ENCODE data around the gene CACNA1F. TPM values are rescaled to one million over a fixed set of nuclear protein-coding genes. Genes with fewer than 3 reads are reported as not detected.

CACNA1F gene
- total RNA-seq, 1 experiment from 2014 or later, result not detected

- H3K4me3 ChIP-seq (ENCODE audit: low read length), result no peak overlapping the region
- H2AFZ ChIP-seq (ENCODE audit: low read length), result no peak overlapping the region
- DNase-seq (no peak), ATAC-seq (no peak)
- no peaks in the 10 kb centered on the region for H3K9me3 ChIP-seq (ENCODE audit: low read length)
- no TSS peak for BruUV-seq (replicated peaks)
- H3K9me2 ChIP-seq (replicated peaks; ENCODE audit: low read length), result no peaks in the 10 kb centered on the region
- peaks cover 35% of the 10 kb centered on the region for H3K79me2 ChIP-seq (ENCODE audit: low read length)
- intact Hi-C loops (cut with micrococcal nuclease), result no loop called here
- no peak for TF ChIP-seq EZH2phosphoT487 (IDR thresholded peaks at IDR 0.05; ENCODE audit: borderline replicate concordance, low read length)
- no peak for TF ChIP-seq CTCF (conservative IDR thresholded peaks at IDR 0.05; ENCODE audit: low read depth, low read length)
- TF ChIP-seq EZH2 (IDR thresholded peaks at IDR 0.05; ENCODE audit: low read length, unreplicated experiment), result no peak
- no peaks in the 10 kb centered on the region for H3F3A ChIP-seq (ENCODE audit: low read length, unreplicated experiment)
- H3K27me3 ChIP-seq (ENCODE audit: low read length), result no peaks in the 10 kb centered on the region
- POLR2A ChIA-PET (ENCODE audit: unreplicated experiment), result no interaction called here
- no peaks in the 10 kb centered on the region for H3K36me3 ChIP-seq (ENCODE audit: low read depth, low read length)
- CTCF ChIA-PET, result no interaction called here
- no peak overlapping the region for H3K4me2 ChIP-seq (ENCODE audit: low read length)
- H4K20me1 ChIP-seq (ENCODE audit: low read length), result no peaks in the 10 kb centered on the region
- H3K27ac ChIP-seq (ENCODE audit: low read length), result no peak overlapping the region
- H3K4me1 ChIP-seq (ENCODE audit: insufficient read depth, low read length), result peaks cover 27% of the 10 kb centered on the region
- H3K9ac ChIP-seq (ENCODE audit: low read length), result no peak overlapping the region
These were observed 40.1 kb upstream of the CACNA1F start for GRCh38 chrX:49273181-49273727.

GRCh38 chrX:49272421-49272820 is 39.3 kb upstream of the CACNA1F start:
- H4K20me1 ChIP-seq (ENCODE audit: low read length), result no peaks in the 10 kb centered on the region
- no peak for DNase-seq
- no peak overlapping the region for H2AFZ ChIP-seq (ENCODE audit: low read length)
- intact Hi-C loops (cut with micrococcal nuclease), result no loop called here
- ChIA-PET CTCF (no interaction called here), POLR2A (ENCODE audit: unreplicated experiment) (no interaction called here)
- H3K9me3 ChIP-seq (ENCODE audit: low read length), result no peaks in the 10 kb centered on the region
- H3K27me3 ChIP-seq (ENCODE audit: low read length), result no peaks in the 10 kb centered on the region
- no peak overlapping the region for H3K4me3 ChIP-seq (ENCODE audit: low read length)
- H3K36me3 ChIP-seq (ENCODE audit: low read depth, low read length), result no peaks in the 10 kb centered on the region
- peak overlapping the region; percentile 95; the same call in 1 of the 2 replicates for H3K4me2 ChIP-seq (ENCODE audit: low read length)
- no peak for ATAC-seq
- peaks cover 30% of the 10 kb centered on the region for H3K4me1 ChIP-seq (ENCODE audit: insufficient read depth, low read length)
- no TSS peak for BruUV-seq (replicated peaks)
- H3F3A ChIP-seq (ENCODE audit: low read length, unreplicated experiment), result no peaks in the 10 kb centered on the region
- no peaks in the 10 kb centered on the region for H3K9me2 ChIP-seq (replicated peaks; ENCODE audit: low read length)
- no peak for TF ChIP-seq EZH2 (IDR thresholded peaks at IDR 0.05; ENCODE audit: low read length, unreplicated experiment)
- no peak for TF ChIP-seq CTCF (conservative IDR thresholded peaks at IDR 0.05; ENCODE audit: low read depth, low read length)
- no peak for TF ChIP-seq EZH2phosphoT487 (IDR thresholded peaks at IDR 0.05; ENCODE audit: borderline replicate concordance, low read length)
- H3K9ac ChIP-seq (ENCODE audit: low read length), result no peak overlapping the region
- no peak overlapping the region for H3K27ac ChIP-seq (ENCODE audit: low read length)
- H3K79me2 ChIP-seq (ENCODE audit: low read length), result peaks cover 35% of the 10 kb centered on the region

- TF ChIP-seq EZH2phosphoT487 (IDR thresholded peaks at IDR 0.05; ENCODE audit: borderline replicate concordance, low read length) (no peak), CTCF (conservative IDR thresholded peaks at IDR 0.05; ENCODE audit: low read depth, low read length) (no peak), EZH2 (IDR thresholded peaks at IDR 0.05; ENCODE audit: low read length, unreplicated experiment) (no peak)
- Histone ChIP-seq H3K79me2 (ENCODE audit: low read length) (peaks cover 35% of the 10 kb centered on the region), H3K27me3 (ENCODE audit: low read length) (no peaks in the 10 kb centered on the region), H2AFZ (ENCODE audit: low read length) (no peak overlapping the region), H3K4me2 (ENCODE audit: low read length) (peak overlapping the region; percentile 95), H3F3A (ENCODE audit: low read length, unreplicated experiment) (no peaks in the 10 kb centered on the region), H3K9me2 (replicated peaks; ENCODE audit: low read length) (no peaks in the 10 kb centered on the region), H3K4me1 (ENCODE audit: insufficient read depth, low read length) (peaks cover 30% of the 10 kb centered on the region), H3K27ac (ENCODE audit: low read length) (no peak overlapping the region), H4K20me1 (ENCODE audit: low read length) (no peaks in the 10 kb centered on the region), H3K36me3 (ENCODE audit: low read depth, low read length) (no peaks in the 10 kb centered on the region), H3K4me3 (ENCODE audit: low read length) (peak overlapping the region; percentile 70), H3K9me3 (ENCODE audit: low read length) (no peaks in the 10 kb centered on the region), H3K9ac (ENCODE audit: low read length) (peak overlapping the region; percentile 93; the same call in 1 of the 2 replicates)
- ChIA-PET CTCF (no interaction called here), POLR2A (ENCODE audit: unreplicated experiment) (no interaction called here)
- DNase-seq, result peak; percentile 46
- intact Hi-C loops (cut with micrococcal nuclease), result no loop called here
- ATAC-seq, result no peak
- BruUV-seq (replicated peaks), result TSS peak; percentile 49
These were observed 38.2 kb upstream of the CACNA1F start for GRCh38 chrX:49271341-49271740.
